ENCODE measurements around the gene VPS35.

The VPS35 gene

GRCh38 chr16:46688654-46689364, at the start of gene VPS35:
Gene VPS35, minus strand, starts transcription at chr16:46689178. Its CDS starts 45 bp downstream, at chr16:46689133.
- peak; percentile 94 for DNase-seq

GRCh38 chr16:46737621-46738214, 48.7 kb upstream of the VPS35 start:
- no peak for DNase-seq

- no peak for DNase-seq
Observed at GRCh38 chr16:46736695-46737094, 47.7 kb upstream of the VPS35 start.

- DNase-seq = no peak
Observed at GRCh38 chr16:46733319-46733830, 44.4 kb upstream of the VPS35 start.

- DNase-seq = no peak
Observed at GRCh38 chr16:46732561-46732960, 43.6 kb upstream of the VPS35 start.

GRCh38 chr16:46731691-46732555, 42.9 kb upstream of the VPS35 start:
- DNase-seq = no peak

GRCh38 chr16:46730801-46731690, 42.1 kb upstream of the VPS35 start:
- no peak for DNase-seq

- no peak for DNase-seq
Observed at GRCh38 chr16:46730126-46730525, 41.1 kb upstream of the VPS35 start.

- no peak for DNase-seq
Observed at GRCh38 chr16:46729326-46729995, 40.5 kb upstream of the VPS35 start.

- DNase-seq = no peak
Observed at GRCh38 chr16:46728806-46729205, 39.8 kb upstream of the VPS35 start.

- DNase-seq = no peak
Observed at GRCh38 chr16:46727630-46728029, 38.7 kb upstream of the VPS35 start.

GRCh38 chr16:46727184-46727583, 38.2 kb upstream of the VPS35 start:
- DNase-seq = no peak

- DNase-seq = no peak
Observed at GRCh38 chr16:46721885-46722284, 32.9 kb upstream of the VPS35 start.

GRCh38 chr16:46720619-46721018, 31.6 kb upstream of the VPS35 start:
- no peak for DNase-seq

- DNase-seq = no peak
Observed at GRCh38 chr16:46719528-46719927, 30.6 kb upstream of the VPS35 start.

GRCh38 chr16:46718214-46718613, 29.2 kb upstream of the VPS35 start:
- DNase-seq = no peak

GRCh38 chr16:46717692-46718091, 28.7 kb upstream of the VPS35 start:
- DNase-seq = no peak

- DNase-seq = no peak
Observed at GRCh38 chr16:46715769-46716305, 26.9 kb upstream of the VPS35 start.

- DNase-seq = no peak
Observed at GRCh38 chr16:46714797-46715591, 26.0 kb upstream of the VPS35 start.

- no peak for DNase-seq
Observed at GRCh38 chr16:46713634-46714033, 24.7 kb upstream of the VPS35 start.

GRCh38 chr16:46712911-46713310, 23.9 kb upstream of the VPS35 start:
- no peak for DNase-seq

All from NCI-H1694 (cell line).